Dermis blood vessel endothelial cell (primary cell): ENCODE results near the gene PAPSS2. TPM values are rescaled to one million over a fixed set of nuclear protein-coding genes. Genes with fewer than 3 reads are reported as not detected.
A peak's percentile ranks its signal among the peaks of the same experiment; 100 is the strongest.
"Not testable (repeated sequence)": the region's sequence is repeated elsewhere in the genome, so short reads cannot be mapped to it uniquely, and the experiment has no call there.

Experiments
- DNase-seq: peaks from one replicate; pipeline ENCODE4 v3.0.0; 2010
- total RNA-seq: library from RNA; depleted of rRNA; stranded (reverse); fragments of >200 nt; gene quantifications from 2 replicates; pipeline ENCODE4 v1.2.3, GENCODE V29; 2014

PAPSS2 gene
- 98.9 and 138 TPM in 2 replicates for total RNA-seq

GRCh38 chr10:87659571-87660483, at the start of gene PAPSS2:
Gene PAPSS2 (plus strand): TSS chr10:87659878. CDS start chr10:87659982, 104 bp downstream.
- peak; percentile 65 for DNase-seq

- DNase-seq: not testable (repeated sequence)
Observed at GRCh38 chr10:87611341-87611740, 48.3 kb upstream of the PAPSS2 start.

- DNase-seq: no peak
Observed at GRCh38 chr10:87612115-87612514, 47.6 kb upstream of the PAPSS2 start.

- DNase-seq: no peak
Observed at GRCh38 chr10:87613751-87614150, 45.9 kb upstream of the PAPSS2 start.

- DNase-seq: no peak
Observed at GRCh38 chr10:87615856-87616255, 43.8 kb upstream of the PAPSS2 start.

GRCh38 chr10:87617503-87617902, 42.2 kb upstream of the PAPSS2 start:
- no peak for DNase-seq

GRCh38 chr10:87618566-87619423, 40.9 kb upstream of the PAPSS2 start:
- no peak for DNase-seq

- no peak for DNase-seq
Observed at GRCh38 chr10:87619705-87620104, 40.0 kb upstream of the PAPSS2 start.

- DNase-seq: not testable (repeated sequence)
Observed at GRCh38 chr10:87621440-87621839, 38.2 kb upstream of the PAPSS2 start.

- DNase-seq: no peak
Observed at GRCh38 chr10:87622314-87623004, 37.2 kb upstream of the PAPSS2 start.

- DNase-seq: no peak
Observed at GRCh38 chr10:87623191-87623590, 36.5 kb upstream of the PAPSS2 start.

GRCh38 chr10:87625661-87626060, 34.0 kb upstream of the PAPSS2 start:
- DNase-seq: no peak

GRCh38 chr10:87626422-87626892, 33.2 kb upstream of the PAPSS2 start:
- DNase-seq: no peak

GRCh38 chr10:87630171-87630570, 29.5 kb upstream of the PAPSS2 start:
- no peak for DNase-seq

- no peak for DNase-seq
Observed at GRCh38 chr10:87632454-87632853, 27.2 kb upstream of the PAPSS2 start.

- no peak for DNase-seq
Observed at GRCh38 chr10:87634311-87634710, 25.4 kb upstream of the PAPSS2 start.

- peak; percentile 72 for DNase-seq
Observed at GRCh38 chr10:87635498-87636312, 24.0 kb upstream of the PAPSS2 start.

- no peak for DNase-seq
Observed at GRCh38 chr10:87636313-87636915, 23.3 kb upstream of the PAPSS2 start.

GRCh38 chr10:87639493-87639892, 20.2 kb upstream of the PAPSS2 start:
- DNase-seq: no peak

GRCh38 chr10:87640043-87640442, 19.6 kb upstream of the PAPSS2 start:
- no peak for DNase-seq

- no peak for DNase-seq
Observed at GRCh38 chr10:87642486-87642885, 17.2 kb upstream of the PAPSS2 start.
